B cell (primary cell): ENCODE data around the gene ARHGAP25.

ENCODE experiments used
- CTCF ChIP-seq: fragments of 200-600 bp; IDR thresholded peaks from one replicate; pipeline ENCODE4 v1.8.0; 2022; ENCODE audit warnings: antibody characterized with exemption, mild to moderate bottlenecking
- EZH2 ChIP-seq: IDR thresholded peaks from 2 replicates; pipeline ENCODE4 v1.6.1; 2012; ENCODE audit warnings: borderline replicate concordance, low read depth, mild to moderate bottlenecking, moderate library complexity, low read length; ENCODE audit not compliant: insufficient read depth, poor library complexity, severe bottlenecking

- no peak for TF ChIP-seq CTCF
- TF ChIP-seq EZH2 = no peak
Observed at GRCh38 chr2:68831686-68832232, 97.1 kb downstream of the ARHGAP25 start.
